GM19043 (cell line): ENCODE data around the gene CCNYL1.

Source experiments
- ATAC-seq: cut with Tn5 transposase; IDR thresholded peaks from one replicate; pipeline ENCODE4 v1.9.1; 2021; ENCODE audit warnings: low read depth; ENCODE audit not compliant: unreplicated experiment

CCNYL1 gene

DNA sequence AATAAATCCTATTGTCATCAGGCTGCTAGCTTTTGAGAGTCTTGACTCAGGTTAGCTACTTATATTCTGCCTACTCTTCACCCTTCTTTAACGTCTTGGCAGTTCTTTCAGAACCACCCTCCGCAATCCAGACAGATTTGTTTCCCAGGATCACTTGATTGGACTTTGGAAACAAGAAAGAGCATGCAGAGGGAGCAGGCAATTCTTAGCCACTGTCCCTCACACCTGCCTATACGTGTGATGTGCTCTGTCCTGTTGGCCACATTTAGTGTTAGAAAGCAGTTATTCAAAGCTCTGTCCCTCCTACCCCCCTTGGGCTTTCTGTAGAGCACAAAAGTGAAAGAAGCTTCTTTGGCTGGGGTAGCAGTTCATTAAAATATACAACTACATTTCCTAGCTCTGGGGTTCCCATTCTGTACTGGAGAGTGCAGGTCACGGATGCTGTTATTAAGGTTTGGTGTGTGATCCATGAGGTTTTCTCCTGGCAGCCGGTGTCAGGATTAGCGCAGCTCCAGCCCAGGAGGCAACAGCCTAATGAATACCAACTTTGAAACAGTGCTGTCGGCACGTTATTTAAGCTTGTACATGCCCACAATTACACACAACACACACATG, 52.0 kb downstream of the CCNYL1 start:
- no peak for ATAC-seq

DNA sequence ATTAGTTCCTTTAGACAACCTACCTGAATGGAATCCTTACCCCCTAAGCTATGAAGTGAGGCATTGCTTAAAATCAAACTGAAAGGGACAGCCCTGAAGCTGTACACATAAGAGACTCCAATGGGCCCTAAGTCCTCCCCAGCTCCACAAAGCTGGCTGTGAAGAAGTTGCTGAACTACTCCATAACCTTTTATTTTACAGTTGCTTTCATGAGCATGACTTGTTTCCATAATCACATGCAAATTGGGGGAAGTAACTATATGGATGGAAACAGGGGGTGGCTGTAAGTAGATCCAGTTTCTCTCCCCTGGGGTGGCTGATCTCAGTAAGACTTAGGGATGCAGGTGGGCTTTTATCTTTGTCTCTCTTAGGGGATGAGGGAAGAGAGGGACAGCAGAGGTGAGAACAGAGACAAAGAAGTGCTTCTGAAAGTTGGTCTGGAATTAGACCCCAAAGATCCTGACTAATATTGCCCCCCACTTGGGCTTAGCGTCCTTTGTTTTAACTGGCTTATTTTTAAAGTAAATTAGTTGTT, 52.7 kb downstream of the CCNYL1 start:
- ATAC-seq: no peak

GRCh38 chr2:207765547-207765946, 54.1 kb downstream of the CCNYL1 start:
- no peak for ATAC-seq

- no peak for ATAC-seq
Observed at GRCh38 chr2:207766041-207766551, 54.7 kb downstream of the CCNYL1 start.

GRCh38 chr2:207766697-207767460, 55.4 kb downstream of the CCNYL1 start:
- ATAC-seq: no peak

DNA sequence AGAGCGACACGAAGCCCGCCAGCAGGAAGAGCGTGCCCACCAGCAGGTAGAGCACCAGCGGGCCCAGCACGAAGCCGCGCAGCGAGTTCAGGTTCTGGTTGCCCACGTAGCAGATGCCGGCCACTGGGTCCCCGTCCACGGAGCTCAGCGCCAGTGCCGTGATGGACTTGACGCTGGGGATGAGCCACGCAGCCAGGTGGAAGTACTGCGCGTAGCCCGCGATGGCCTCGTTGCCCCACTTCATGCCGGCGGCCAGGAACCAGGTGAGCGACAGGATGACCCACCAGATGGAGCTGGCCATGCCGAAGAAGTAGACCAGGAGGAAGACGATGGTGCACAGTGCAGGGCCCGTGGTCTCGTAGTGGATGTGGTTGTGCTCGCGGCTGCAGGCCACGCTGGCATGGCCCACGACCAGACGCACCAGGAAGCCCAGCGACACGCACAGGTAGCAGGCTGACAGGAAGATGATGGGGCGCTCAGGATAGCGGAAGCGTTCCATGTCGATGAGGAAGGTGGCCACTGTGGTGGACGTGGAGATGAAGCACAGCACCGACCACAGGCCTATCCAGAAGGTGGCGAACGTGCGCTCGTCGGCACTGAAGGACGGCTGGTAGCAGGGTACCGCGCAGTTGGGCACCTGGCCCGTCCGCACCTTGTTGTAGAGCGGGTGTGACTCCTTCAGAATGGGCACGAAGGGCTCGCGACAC, 56.2 kb downstream of the CCNYL1 start:
- ATAC-seq: no peak

DNA sequence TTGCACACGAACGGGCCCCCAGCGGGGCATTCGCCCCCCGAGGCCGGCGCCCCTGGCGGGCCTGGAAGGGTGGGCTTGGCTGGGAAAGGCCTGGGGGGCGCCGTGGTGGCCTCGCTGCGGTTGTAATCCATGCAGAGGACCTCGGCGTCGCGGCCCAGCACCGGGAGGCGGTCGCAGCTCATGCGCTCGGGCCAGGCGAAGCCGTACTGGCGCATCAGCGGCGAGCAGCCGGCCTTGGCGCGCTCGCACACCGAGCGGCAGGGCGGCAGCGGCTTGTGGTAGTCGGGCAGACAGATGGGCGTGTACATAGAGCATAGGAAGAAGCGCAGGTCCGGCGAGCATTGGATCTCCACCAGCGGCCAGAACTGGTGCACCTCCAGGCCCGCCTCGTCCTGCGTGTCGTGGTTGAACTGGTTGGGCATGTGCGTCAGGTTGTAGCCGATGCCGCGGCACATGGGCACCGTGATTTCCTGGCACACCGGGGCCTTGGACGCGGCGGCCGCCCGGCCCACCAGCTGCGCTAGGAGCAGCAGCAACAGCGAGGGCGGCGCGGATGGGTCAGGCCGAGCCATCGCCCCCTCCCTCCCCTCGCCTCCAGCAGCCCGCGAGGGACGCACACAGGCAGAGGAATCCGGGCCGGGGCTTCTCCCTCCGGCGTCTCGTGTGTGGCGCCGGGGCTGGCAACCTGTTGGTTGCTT, 56.9 kb downstream of the CCNYL1 start:
- no peak for ATAC-seq

DNA sequence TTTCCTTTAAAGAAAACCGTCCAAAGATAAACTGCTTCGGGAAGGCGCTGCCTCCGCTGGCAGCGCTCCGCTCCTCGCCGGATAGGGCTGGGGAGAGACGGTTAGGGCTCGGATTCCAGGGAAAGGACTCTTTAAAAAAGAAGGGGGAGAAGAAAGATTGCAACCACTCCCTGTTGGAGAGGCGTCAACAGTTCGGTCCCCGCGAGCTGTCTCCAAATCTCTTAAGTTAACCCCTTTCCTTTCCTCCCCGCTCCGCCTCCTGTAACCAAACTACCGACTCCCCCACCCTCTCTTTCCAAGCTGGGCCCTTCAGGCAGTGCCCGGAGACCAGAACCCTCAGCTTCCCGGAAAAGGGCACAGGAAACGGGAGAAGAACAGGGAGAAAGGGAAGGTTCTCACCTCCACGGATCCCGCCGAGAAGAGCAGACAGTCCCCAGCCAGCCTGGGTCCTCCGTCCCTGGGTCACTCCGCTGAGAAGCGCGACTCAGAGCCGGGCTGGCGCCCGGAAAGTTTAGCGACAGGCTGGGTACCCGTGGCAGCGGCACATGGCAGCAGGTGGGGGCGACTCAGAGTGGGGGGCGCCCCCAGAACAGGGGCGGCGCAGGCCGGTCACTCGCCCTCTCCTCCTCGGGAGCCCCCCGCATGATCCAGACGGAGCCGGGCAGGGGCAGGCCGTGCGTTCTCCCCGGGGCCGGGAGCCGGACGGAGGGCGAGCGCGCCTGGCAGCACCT, 57.6 kb downstream of the CCNYL1 start:
- peak; percentile 5 for ATAC-seq

- no peak for ATAC-seq
Observed at GRCh38 chr2:207770602-207771404, 59.4 kb downstream of the CCNYL1 start.

DNA sequence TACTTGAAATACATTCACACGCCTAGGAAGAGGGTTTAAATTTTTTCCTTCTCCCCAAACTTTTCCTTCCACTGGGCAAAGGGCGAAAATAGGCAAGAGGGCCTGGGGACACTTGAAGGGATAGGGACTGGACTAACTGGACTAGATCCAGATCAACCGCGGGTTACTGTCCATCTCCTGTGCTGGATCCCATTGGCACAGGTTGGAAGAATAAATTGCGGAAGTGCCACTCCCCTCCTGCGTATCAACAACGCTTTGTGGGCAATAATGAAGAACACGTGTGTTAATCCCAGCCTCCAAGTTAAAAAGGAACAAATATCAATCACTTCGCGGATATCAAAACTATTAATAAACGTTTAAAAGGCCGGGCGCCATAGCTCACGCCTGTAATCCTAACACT, 60.0 kb downstream of the CCNYL1 start:
- no peak for ATAC-seq

DNA sequence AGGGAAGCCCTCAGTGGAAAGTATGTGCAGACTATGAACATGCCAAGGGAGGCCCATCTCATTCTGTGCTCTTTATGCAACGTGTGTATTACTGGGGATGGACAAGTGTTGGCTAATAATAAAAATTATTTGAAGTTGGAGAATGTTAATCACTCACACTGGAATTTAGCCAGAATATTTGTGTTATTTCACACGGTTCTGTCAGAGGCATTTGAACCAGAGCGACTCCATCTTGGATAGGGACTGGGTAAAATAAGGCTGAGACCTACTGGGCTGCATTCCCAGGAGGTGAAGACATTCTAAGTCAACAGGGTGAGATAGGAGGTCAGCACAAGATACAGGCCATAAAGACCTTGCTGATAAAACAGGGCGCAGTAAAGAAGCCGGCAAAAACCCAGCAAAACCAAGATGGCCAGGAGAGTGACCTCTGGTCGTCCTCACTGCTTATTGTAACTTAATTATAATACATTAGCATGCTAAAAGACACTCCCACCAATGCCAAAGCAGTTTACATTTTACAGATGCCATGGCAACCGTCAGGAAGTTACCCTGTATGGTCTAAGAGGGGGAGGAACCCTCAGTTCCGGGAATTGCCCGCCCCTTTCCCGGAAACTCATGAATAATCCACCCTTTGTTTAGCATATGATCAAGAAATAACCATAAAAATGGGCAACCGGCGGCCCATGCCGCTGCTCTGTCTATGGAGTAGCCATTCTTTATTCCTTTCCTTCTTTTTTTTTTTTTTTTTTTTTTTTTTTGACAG, 60.8 kb downstream of the CCNYL1 start:
- ATAC-seq: no peak

GRCh38 chr2:207772844-207773205, 61.4 kb downstream of the CCNYL1 start:
- no peak for ATAC-seq

DNA sequence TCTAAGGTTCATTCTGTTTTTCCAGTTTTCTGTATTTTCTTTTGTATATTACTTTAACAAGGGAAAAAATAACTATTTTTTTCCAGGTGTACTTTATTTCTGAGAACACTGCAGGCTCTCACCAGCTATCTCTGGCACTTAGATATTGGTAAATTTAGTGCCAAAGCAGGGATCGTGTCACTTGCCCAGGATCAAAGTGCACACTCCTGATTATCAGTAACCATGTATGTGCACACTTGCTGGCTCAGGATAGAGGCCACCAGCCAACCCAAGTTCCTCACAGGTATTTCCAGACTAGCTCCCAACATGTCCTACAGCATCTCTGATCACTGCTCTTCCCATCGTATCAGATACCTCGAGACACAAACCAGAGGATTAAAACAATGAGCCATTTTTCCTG, 64.0 kb downstream of the CCNYL1 start:
- ATAC-seq: no peak

GRCh38 chr2:207777124-207777523, 65.7 kb downstream of the CCNYL1 start:
- ATAC-seq: no peak

GRCh38 chr2:207778298-207778882, 67.0 kb downstream of the CCNYL1 start:
- no peak for ATAC-seq

DNA sequence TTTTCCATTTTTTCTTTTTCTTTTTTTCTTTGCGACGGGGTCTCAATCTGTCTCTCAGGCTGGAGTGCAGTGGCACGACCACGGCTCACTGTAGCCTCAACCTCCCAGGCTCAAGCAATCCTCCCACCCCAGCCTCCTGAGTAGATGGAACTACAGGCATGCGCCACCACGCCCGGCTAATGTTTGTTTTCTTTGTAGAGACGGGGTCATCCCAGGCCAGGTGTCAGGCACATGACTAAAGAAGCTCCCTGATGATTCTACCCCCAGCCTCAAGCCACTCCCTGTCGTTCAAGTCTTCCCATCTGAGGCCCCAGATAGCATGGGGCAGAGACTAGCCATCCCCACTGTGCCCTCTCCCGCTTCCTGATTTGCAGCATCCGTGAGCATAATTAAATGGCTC, 68.1 kb downstream of the CCNYL1 start:
- no peak for ATAC-seq

DNA sequence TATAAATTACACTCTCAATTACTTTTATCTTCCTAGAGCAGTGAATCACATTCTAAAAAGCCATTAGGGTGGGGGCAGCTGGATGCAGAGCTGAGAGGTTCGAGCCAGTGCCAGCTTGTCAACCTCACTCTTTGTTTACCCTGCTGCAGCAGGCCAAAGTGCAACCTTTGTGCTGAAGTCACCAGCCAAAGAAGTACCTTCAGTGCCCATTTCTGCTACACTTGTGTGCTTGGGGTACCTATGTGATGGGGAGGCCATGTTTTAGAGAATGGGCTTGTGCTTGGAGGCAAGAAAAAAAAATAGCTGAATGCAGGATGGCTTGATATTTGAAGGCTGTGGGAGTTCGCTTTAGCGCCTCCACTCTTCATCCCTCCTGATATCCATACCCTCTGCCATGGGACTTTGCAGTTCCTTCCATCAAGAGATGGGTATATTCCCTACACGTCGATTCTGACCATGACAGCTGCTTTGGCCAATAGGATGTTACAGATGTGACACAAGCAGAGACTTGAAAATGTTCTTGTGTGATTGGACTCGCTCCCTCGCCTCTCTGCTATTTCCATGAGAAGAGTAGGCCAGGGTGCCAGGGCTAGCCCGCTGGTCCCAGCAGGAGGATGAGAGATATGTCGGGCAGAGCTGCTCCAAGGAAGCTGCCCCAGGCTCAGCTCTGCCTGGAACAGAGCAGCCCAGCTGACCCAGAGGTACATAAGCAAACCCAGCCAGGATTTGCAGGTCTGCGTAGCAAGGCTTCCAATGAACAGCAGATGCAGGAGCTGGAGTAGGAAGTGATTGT, 71.0 kb downstream of the CCNYL1 start:
- ATAC-seq: no peak
